Measurements from ENCODE around the gene INPP5D. TPM values are rescaled to one million over a fixed set of nuclear protein-coding genes. Genes with fewer than 3 reads are reported as not detected.

INPP5D gene
- polyA plus RNA-seq, 1 donor (not counting 4 experiments of a cell fraction or from before 2014, with no cell fraction given), result 7.5 TPM

DNA sequence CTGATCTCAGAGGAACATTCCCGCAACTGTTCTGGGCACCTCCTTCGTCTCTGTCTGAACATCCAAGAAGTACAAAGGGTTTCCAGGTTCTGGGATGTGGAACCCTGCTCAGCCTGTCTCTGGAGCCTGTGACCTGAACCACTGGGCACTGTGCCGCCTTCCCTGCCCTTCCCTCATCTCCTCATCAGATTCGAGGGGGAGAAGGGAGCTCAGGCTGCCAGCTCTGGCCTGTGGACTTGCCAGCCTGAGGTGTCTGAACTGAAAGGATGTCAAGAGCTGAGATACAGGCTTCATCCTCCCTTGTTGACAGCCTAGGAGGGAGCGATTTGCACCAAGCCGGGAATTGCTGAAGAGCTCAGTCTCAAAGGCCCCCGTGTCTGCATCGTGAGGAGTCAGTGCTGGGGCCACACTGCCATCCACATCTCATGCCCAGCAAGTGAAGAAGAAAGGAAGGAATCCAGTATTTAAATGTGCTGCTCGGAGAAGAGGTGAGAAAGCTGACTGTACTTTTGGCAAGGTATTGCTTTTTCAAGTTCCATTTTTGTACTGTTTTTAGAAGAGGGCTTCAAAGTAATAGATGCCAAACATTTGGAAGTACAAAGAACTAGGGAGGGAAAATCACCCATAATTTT is 15.1 kb upstream of the INPP5D start:
- H3K4me1 ChIP-seq (ENCODE audit: control insufficient read depth, extremely low read depth, insufficient read depth, low read length), result peaks cover 10% of the 10 kb centered on the region
- no peaks in the 10 kb centered on the region for H3K36me3 ChIP-seq (ENCODE audit: control insufficient read depth in 2 of 2, extremely low read depth in 1 of 2, insufficient read depth in 2 of 2, low read length in 2 of 2)
- no peak overlapping the region for H2AFZ ChIP-seq (ENCODE audit: control insufficient read depth, low read length)
- dilution Hi-C loops (cut with MboI; ENCODE audit: extremely low pct_ligation_motif_present, low sequenced_read_pairs), result no loop called here
- H3K79me2 ChIP-seq (ENCODE audit: control insufficient read depth, insufficient read depth, low read length), result no peaks in the 10 kb centered on the region
- no peaks in the 10 kb centered on the region for H4K20me1 ChIP-seq (ENCODE audit: control insufficient read depth, extremely low read depth, insufficient read depth, low read length)
- no peak overlapping the region for H3K27ac ChIP-seq (ENCODE audit: control insufficient read depth, insufficient read depth, low read length)
- H3K9me1 ChIP-seq (ENCODE audit: control insufficient read depth, extremely low read depth, insufficient read depth, low read length), result no peaks in the 10 kb centered on the region
- TF ChIP-seq, protein P1, sequence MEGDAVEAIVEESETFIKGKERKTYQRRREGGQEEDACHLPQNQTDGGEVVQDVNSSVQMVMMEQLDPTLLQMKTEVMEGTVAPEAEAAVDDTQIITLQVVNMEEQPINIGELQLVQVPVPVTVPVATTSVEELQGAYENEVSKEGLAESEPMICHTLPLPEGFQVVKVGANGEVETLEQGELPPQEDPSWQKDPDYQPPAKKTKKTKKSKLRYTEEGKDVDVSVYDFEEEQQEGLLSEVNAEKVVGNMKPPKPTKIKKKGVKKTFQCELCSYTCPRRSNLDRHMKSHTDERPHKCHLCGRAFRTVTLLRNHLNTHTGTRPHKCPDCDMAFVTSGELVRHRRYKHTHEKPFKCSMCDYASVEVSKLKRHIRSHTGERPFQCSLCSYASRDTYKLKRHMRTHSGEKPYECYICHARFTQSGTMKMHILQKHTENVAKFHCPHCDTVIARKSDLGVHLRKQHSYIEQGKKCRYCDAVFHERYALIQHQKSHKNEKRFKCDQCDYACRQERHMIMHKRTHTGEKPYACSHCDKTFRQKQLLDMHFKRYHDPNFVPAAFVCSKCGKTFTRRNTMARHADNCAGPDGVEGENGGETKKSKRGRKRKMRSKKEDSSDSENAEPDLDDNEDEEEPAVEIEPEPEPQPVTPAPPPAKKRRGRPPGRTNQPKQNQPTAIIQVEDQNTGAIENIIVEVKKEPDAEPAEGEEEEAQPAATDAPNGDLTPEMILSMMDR (optimal IDR thresholded peaks at IDR 0.05 in 1 of 3, IDR thresholded peaks at IDR 0.05 in 1 of 3, conservative IDR thresholded peaks at IDR 0.05 in 1 of 3; ENCODE audit: extremely low read depth in 1 of 3, insufficient read depth in 2 of 3, low read length in 3 of 3), result no peak
- no peak for TF ChIP-seq EZH2 (IDR thresholded peaks at IDR 0.05; ENCODE audit: low read length)
- no peaks in the 10 kb centered on the region for H3K9me3 ChIP-seq (ENCODE audit: control insufficient read depth, low read depth, low read length)
- H3K4me2 ChIP-seq (ENCODE audit: control insufficient read depth, extremely low read depth, insufficient read depth, low read depth, low read length), result no peak overlapping the region
- DNase-seq (ENCODE audit: low read depth, low spot score), result no peak
- peaks cover 18% of the 10 kb centered on the region for H3K27me3 ChIP-seq (ENCODE audit: control insufficient read depth, extremely low read depth, insufficient read depth, low read length)
- H3K4me3 ChIP-seq (ENCODE audit: control insufficient read depth in 2 of 3, extremely low read depth in 1 of 3, insufficient read depth in 2 of 3, low read depth in 1 of 3, low read length in 3 of 3), result no peak overlapping the region
- FAIRE-seq, result no peak
- no peak overlapping the region for H3K9ac ChIP-seq (ENCODE audit: control insufficient read depth, extremely low read depth, insufficient read depth, low read length)

- TF ChIP-seq, protein P1 (optimal IDR thresholded peaks at IDR 0.05 in 1 of 3, IDR thresholded peaks at IDR 0.05 in 1 of 3, conservative IDR thresholded peaks at IDR 0.05 in 1 of 3; ENCODE audit: extremely low read depth in 1 of 3, insufficient read depth in 2 of 3, low read length in 3 of 3), result no peak
- no peak for TF ChIP-seq EZH2 (IDR thresholded peaks at IDR 0.05; ENCODE audit: low read length)
- FAIRE-seq, result no peak
- dilution Hi-C loops (cut with MboI; ENCODE audit: extremely low pct_ligation_motif_present, low sequenced_read_pairs), result no loop called here
- Histone ChIP-seq H3K36me3 (ENCODE audit: control insufficient read depth in 2 of 2, extremely low read depth in 1 of 2, insufficient read depth in 2 of 2, low read length in 2 of 2) (no peaks in the 10 kb centered on the region), H4K20me1 (ENCODE audit: control insufficient read depth, extremely low read depth, insufficient read depth, low read length) (no peaks in the 10 kb centered on the region), H2AFZ (ENCODE audit: control insufficient read depth, low read length) (no peak overlapping the region), H3K27me3 (ENCODE audit: control insufficient read depth, extremely low read depth, insufficient read depth, low read length) (peaks cover 15% of the 10 kb centered on the region), H3K9me1 (ENCODE audit: control insufficient read depth, extremely low read depth, insufficient read depth, low read length) (no peaks in the 10 kb centered on the region), H3K4me1 (ENCODE audit: control insufficient read depth, extremely low read depth, insufficient read depth, low read length) (peaks cover 21% of the 10 kb centered on the region), H3K4me2 (ENCODE audit: control insufficient read depth, extremely low read depth, insufficient read depth, low read depth, low read length) (no peak overlapping the region), H3K4me3 (ENCODE audit: control insufficient read depth in 2 of 3, extremely low read depth in 1 of 3, insufficient read depth in 2 of 3, low read depth in 1 of 3, low read length in 3 of 3) (no peak overlapping the region), H3K9me3 (ENCODE audit: control insufficient read depth, low read depth, low read length) (no peaks in the 10 kb centered on the region), H3K9ac (ENCODE audit: control insufficient read depth, extremely low read depth, insufficient read depth, low read length) (no peak overlapping the region), H3K79me2 (ENCODE audit: control insufficient read depth, insufficient read depth, low read length) (no peaks in the 10 kb centered on the region), H3K27ac (ENCODE audit: control insufficient read depth, insufficient read depth, low read length) (no peak overlapping the region)
- DNase-seq (ENCODE audit: low read depth, low spot score), result no peak
Measured at GRCh38 chr2:233047206-233047605, 12.9 kb upstream of the INPP5D start.
